Tibial artery (tissue), 4 donors: Measurements from ENCODE around the gene OPRM1.

Source experiments
- DNase-seq, 2 donors: peaks; one replicate each; pipeline ENCODE4 v3.0.0-alpha.2; 2019
- H3K27ac ChIP-seq, 2 donors: fragments of 200-600 bp; sonication (generic) in 1 of 2; 1 replicate in 1 of 2; 2 replicates in 1 of 2; pipeline ENCODE4 v1.5.1; 2018 to 2019; ENCODE audit warnings: mild to moderate bottlenecking in 1 of 2
- H3K27me3 ChIP-seq, 2 donors: fragments of 200-600 bp; sonication (generic) in 1 of 2; one replicate each; pipeline versions ENCODE4 v1.5.1 to v1.6.0; 2016 to 2019
- H3K36me3 ChIP-seq, 3 donors: fragments of 200-600 bp; sonication (generic) in 2 of 3; one replicate each; pipeline ENCODE4 v1.5.1; 2016 to 2019; ENCODE audit warnings: mild to moderate bottlenecking in 2 of 3
- H3K4me1 ChIP-seq, 4 donors: fragments of 200-600 bp; sonication (generic) in 2 of 4; 1 replicate in 3 of 4; 2 replicates in 1 of 4; pipeline ENCODE4 v1.5.1; 2016 to 2019
- H3K4me3 ChIP-seq, 2 donors: fragments of 200-600 bp; sonication (generic) in 1 of 2; 1 replicate in 1 of 2; 2 replicates in 1 of 2; pipeline ENCODE4 v1.5.1; 2018 to 2019; ENCODE audit warnings: mild to moderate bottlenecking in 2 of 2
- H3K9me3 ChIP-seq, 3 donors: fragments of 200-600 bp; sonication (generic) in 1 of 3; one replicate each; pipeline ENCODE4 v1.5.1; 2016 to 2019
- CTCF ChIP-seq, 2 experiments: fragments of 200-600 bp in 1 of 2; fragments of 450-650 bp in 1 of 2; IDR thresholded peaks; one replicate each; pipeline ENCODE4 v1.5.1; 2017 to 2019; ENCODE audit warnings: antibody characterized with exemption in 2 of 2, mild to moderate bottlenecking in 1 of 2, moderate library complexity in 1 of 2
- intact Hi-C: fragments of 100-400 bp; cut with DNase I; formaldehyde crosslinking; loops from one replicate; pipeline ENCODE4 v1.15.0; 2023; ENCODE audit warnings: low total_unique reads

OPRM1 gene

GRCh38 chr6:154127657-154128056 is 88.6 kb downstream of the OPRM1 start:
- H3K27ac ChIP-seq, result no peak overlapping the region
- no peak overlapping the region for H3K4me3 ChIP-seq
- no peak for DNase-seq
- no peaks in the 10 kb centered on the region for H3K9me3 ChIP-seq
- TF ChIP-seq CTCF (IDR thresholded peaks at IDR 0.05), result no peak
- H3K27me3 ChIP-seq, result no peaks in the 10 kb centered on the region
- no peaks in the 10 kb centered on the region for H3K36me3 ChIP-seq
- H3K4me1 ChIP-seq, result no peaks in the 10 kb centered on the region
- intact Hi-C loops, result no loop called here

- DNase-seq, result no peak
- Histone ChIP-seq H3K36me3 (no peaks in the 10 kb centered on the region), H3K27me3 (no peaks in the 10 kb centered on the region), H3K27ac (no peak overlapping the region), H3K9me3 (no peaks in the 10 kb centered on the region), H3K4me1 (no peaks in the 10 kb centered on the region), H3K4me3 (no peak overlapping the region)
- intact Hi-C loops, result no loop called here
- TF ChIP-seq CTCF (IDR thresholded peaks at IDR 0.05), result no peak
These were observed 95.6 kb downstream of the OPRM1 start for GRCh38 chr6:154134471-154135147.

- intact Hi-C loops, result no loop called here
- Histone ChIP-seq H3K36me3 (no peaks in the 10 kb centered on the region), H3K27ac (no peak overlapping the region)
These were observed 99.8 kb downstream of the OPRM1 start for GRCh38 chr6:154138793-154139192.

GRCh38 chr6:154139892-154140291 is 100.9 kb downstream of the OPRM1 start:
- TF ChIP-seq CTCF (IDR thresholded peaks at IDR 0.05), result no peak
- DNase-seq, result no peak
- Histone ChIP-seq H3K27me3 (no peaks in the 10 kb centered on the region), H3K4me3 (no peak overlapping the region), H3K36me3 (no peaks in the 10 kb centered on the region), H3K27ac (no peak overlapping the region), H3K4me1 (no peaks in the 10 kb centered on the region), H3K9me3 (no peaks in the 10 kb centered on the region)
- intact Hi-C loops, result no loop called here

More at GRCh38 chr6:154138793-154139192, 99.8 kb downstream of the OPRM1 start:
- no peaks in the 10 kb centered on the region for H3K27me3 ChIP-seq
- no peak for TF ChIP-seq CTCF (IDR thresholded peaks at IDR 0.05)
- no peaks in the 10 kb centered on the region for H3K9me3 ChIP-seq
- no peak overlapping the region for H3K4me3 ChIP-seq
- no peak for DNase-seq
- no peaks in the 10 kb centered on the region for H3K4me1 ChIP-seq

GRCh38 chr6:154140743-154141142 is 101.7 kb downstream of the OPRM1 start:
- H3K27ac ChIP-seq, result no peak overlapping the region
- intact Hi-C loops, result no loop called here
- no peak for TF ChIP-seq CTCF (IDR thresholded peaks at IDR 0.05)

GRCh38 chr6:154143753-154144152 is 104.7 kb downstream of the OPRM1 start:
- intact Hi-C loops, result no loop called here
- no peak for DNase-seq
- H3K27ac ChIP-seq, result no peak overlapping the region

More at GRCh38 chr6:154140743-154141142, 101.7 kb downstream of the OPRM1 start:
- DNase-seq, result no peak
- Histone ChIP-seq H3K9me3 (no peaks in the 10 kb centered on the region), H3K4me1 (no peaks in the 10 kb centered on the region), H3K27me3 (no peaks in the 10 kb centered on the region), H3K4me3 (no peak overlapping the region), H3K36me3 (no peaks in the 10 kb centered on the region)

More at GRCh38 chr6:154143753-154144152, 104.7 kb downstream of the OPRM1 start:
- H3K4me3 ChIP-seq, result no peak overlapping the region
- no peaks in the 10 kb centered on the region for H3K9me3 ChIP-seq
- H3K36me3 ChIP-seq, result no peaks in the 10 kb centered on the region
- H3K27me3 ChIP-seq, result no peaks in the 10 kb centered on the region
- no peaks in the 10 kb centered on the region for H3K4me1 ChIP-seq
- TF ChIP-seq CTCF (IDR thresholded peaks at IDR 0.05), result no peak
